Mammary epithelial cell (primary cell): ENCODE measurements around the gene GRID2.

Experiments
- EZH2 ChIP-seq: IDR thresholded peaks from 2 replicates; pipeline ENCODE4 v1.6.1; 2012; ENCODE audit warnings: low read length, inconsistent platforms, borderline replicate concordance
- TF ChIP-seq, protein P1 (sequence below), 2 donors: IDR thresholded peaks in 1 of 2; conservative IDR thresholded peaks in 1 of 2; 2 replicates each; pipeline ENCODE4 v1.5.1; 2011 to 2012; ENCODE audit warnings: inconsistent platforms in 2 of 2, low read length in 2 of 2, mild to moderate bottlenecking in 2 of 2, control low read depth in 1 of 2, low read depth in 1 of 2; ENCODE audit not compliant: insufficient read depth in 1 of 2; ENCODE audit errors: extremely low read depth in 1 of 2

DNA sequence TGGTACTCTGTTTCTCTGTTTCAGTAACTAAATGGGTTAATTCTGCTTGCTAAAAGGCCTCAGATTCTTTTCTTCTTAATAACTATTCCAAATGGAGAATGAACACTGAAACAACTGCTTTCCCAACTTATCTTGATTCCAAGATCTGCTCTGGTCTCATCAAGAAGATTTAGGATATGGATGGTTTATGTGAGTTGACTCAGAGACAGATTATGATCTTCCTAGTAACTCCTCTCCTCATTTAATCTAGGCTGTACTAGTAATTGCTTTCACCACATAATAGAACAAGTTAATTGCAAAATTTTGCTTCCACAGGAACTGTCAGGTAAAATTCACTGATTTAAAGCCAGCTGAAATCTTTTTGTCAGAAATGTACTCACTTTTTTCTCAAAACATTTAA, 537.1 kb downstream of the GRID2 start:
- TF ChIP-seq, protein P1, sequence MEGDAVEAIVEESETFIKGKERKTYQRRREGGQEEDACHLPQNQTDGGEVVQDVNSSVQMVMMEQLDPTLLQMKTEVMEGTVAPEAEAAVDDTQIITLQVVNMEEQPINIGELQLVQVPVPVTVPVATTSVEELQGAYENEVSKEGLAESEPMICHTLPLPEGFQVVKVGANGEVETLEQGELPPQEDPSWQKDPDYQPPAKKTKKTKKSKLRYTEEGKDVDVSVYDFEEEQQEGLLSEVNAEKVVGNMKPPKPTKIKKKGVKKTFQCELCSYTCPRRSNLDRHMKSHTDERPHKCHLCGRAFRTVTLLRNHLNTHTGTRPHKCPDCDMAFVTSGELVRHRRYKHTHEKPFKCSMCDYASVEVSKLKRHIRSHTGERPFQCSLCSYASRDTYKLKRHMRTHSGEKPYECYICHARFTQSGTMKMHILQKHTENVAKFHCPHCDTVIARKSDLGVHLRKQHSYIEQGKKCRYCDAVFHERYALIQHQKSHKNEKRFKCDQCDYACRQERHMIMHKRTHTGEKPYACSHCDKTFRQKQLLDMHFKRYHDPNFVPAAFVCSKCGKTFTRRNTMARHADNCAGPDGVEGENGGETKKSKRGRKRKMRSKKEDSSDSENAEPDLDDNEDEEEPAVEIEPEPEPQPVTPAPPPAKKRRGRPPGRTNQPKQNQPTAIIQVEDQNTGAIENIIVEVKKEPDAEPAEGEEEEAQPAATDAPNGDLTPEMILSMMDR (conservative IDR thresholded peaks at IDR 0.05 in 1 of 2, IDR thresholded peaks at IDR 0.05 in 1 of 2; ENCODE audit: extremely low read depth in 1 of 2, insufficient read depth in 1 of 2, low read depth in 1 of 2, low read length in 2 of 2) = no peak
- TF ChIP-seq EZH2 = no peak
